Stimulated activated CD4-positive, alpha-beta T cell treated with anti-CD3 and anti-CD28 coated beads, Interleukin-4, amount 100 ng/mL, for 48 hours (primary cell): Measurements from ENCODE around the gene SRCIN1.

Experiments used
- DNase-seq, 2 donors: peaks; one replicate each; pipeline ENCODE4 v3.0.0-alpha.2; 2020; ENCODE audit warnings: low read depth in 2 of 2

Gene SRCIN1

GRCh38 chr17:38583176-38583575, 22.6 kb downstream of the SRCIN1 start:
- DNase-seq, result no peak

GRCh38 chr17:38582069-38582468, 23.7 kb downstream of the SRCIN1 start:
- no peak for DNase-seq

GRCh38 chr17:38579934-38580333, 25.8 kb downstream of the SRCIN1 start:
- DNase-seq, result no peak

GRCh38 chr17:38579083-38579480, 26.7 kb downstream of the SRCIN1 start:
- no peak for DNase-seq

- no peak for DNase-seq
Measured at GRCh38 chr17:38578229-38579082, 27.3 kb downstream of the SRCIN1 start.

GRCh38 chr17:38577645-38578173, 28.0 kb downstream of the SRCIN1 start:
- DNase-seq, result no peak

GRCh38 chr17:38577244-38577643, 28.5 kb downstream of the SRCIN1 start:
- DNase-seq, result no peak

- DNase-seq, result no peak
Measured at GRCh38 chr17:38575781-38576180, 30.0 kb downstream of the SRCIN1 start.

GRCh38 chr17:38574712-38575111, 31.0 kb downstream of the SRCIN1 start:
- DNase-seq, result no peak

GRCh38 chr17:38572669-38573365, 32.9 kb downstream of the SRCIN1 start:
- no peak for DNase-seq

GRCh38 chr17:38571833-38572668, 33.7 kb downstream of the SRCIN1 start:
- DNase-seq, result no peak

- DNase-seq, result no peak
Measured at GRCh38 chr17:38569701-38570512, 35.8 kb downstream of the SRCIN1 start.

GRCh38 chr17:38568845-38569510, 36.8 kb downstream of the SRCIN1 start:
- DNase-seq, result no peak

GRCh38 chr17:38568274-38568673, 37.5 kb downstream of the SRCIN1 start:
- DNase-seq, result no peak

GRCh38 chr17:38567350-38567749, 38.4 kb downstream of the SRCIN1 start:
- no peak for DNase-seq

- DNase-seq, result no peak
Measured at GRCh38 chr17:38566666-38567031, 39.1 kb downstream of the SRCIN1 start.

GRCh38 chr17:38565853-38566665, 39.7 kb downstream of the SRCIN1 start:
- no peak for DNase-seq

GRCh38 chr17:38564869-38565268, 40.9 kb downstream of the SRCIN1 start:
- no peak for DNase-seq

- no peak for DNase-seq
Measured at GRCh38 chr17:38564254-38564837, 41.4 kb downstream of the SRCIN1 start.
